Right lobe of liver (tissue), 4 donors: ENCODE results near the gene CDH4.

Source experiments
- POLR2A ChIP-seq: fragments of 450-650 bp; IDR thresholded peaks from one replicate; pipeline ENCODE4 v1.6.1; 2017; ENCODE audit warnings: antibody characterized with exemption, mild to moderate bottlenecking
- TF ChIP-seq, protein P1 (sequence below), 4 donors: fragments of 200-600 bp in 3 of 4; fragments of 450-650 bp in 1 of 4; IDR thresholded peaks; one replicate each; pipeline versions ENCODE4 v1.5.1 to v1.8.0; 2016 to 2022; ENCODE audit warnings: antibody characterized with exemption in 4 of 4, mild to moderate bottlenecking in 2 of 4
- donor health status: DM: no; HTN: no; CAD: no.
- donor health status: DM: no; HTN: no; CAD: no.
- donor health status: DM: no; HTN: yes; CAD: no.

- TF ChIP-seq, protein P1, sequence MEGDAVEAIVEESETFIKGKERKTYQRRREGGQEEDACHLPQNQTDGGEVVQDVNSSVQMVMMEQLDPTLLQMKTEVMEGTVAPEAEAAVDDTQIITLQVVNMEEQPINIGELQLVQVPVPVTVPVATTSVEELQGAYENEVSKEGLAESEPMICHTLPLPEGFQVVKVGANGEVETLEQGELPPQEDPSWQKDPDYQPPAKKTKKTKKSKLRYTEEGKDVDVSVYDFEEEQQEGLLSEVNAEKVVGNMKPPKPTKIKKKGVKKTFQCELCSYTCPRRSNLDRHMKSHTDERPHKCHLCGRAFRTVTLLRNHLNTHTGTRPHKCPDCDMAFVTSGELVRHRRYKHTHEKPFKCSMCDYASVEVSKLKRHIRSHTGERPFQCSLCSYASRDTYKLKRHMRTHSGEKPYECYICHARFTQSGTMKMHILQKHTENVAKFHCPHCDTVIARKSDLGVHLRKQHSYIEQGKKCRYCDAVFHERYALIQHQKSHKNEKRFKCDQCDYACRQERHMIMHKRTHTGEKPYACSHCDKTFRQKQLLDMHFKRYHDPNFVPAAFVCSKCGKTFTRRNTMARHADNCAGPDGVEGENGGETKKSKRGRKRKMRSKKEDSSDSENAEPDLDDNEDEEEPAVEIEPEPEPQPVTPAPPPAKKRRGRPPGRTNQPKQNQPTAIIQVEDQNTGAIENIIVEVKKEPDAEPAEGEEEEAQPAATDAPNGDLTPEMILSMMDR (IDR thresholded peaks at IDR 0.05), result no peak
- no peak for TF ChIP-seq POLR2A
These were observed 578.9 kb downstream of the CDH4 start for GRCh38 chr20:61830991-61831390.
